A673 (cell line): ENCODE results near the gene MYLK.

Experiments
- EZH2 ChIP-seq: fragments of 200-600 bp; sonication (generic); IDR thresholded peaks from 2 replicates; pipeline ENCODE4 v1.6.1; 2017; ENCODE audit warnings: borderline replicate concordance, low read depth, mild to moderate bottlenecking, mixed read lengths, antibody characterized with exemption, low read length; ENCODE audit not compliant: poor library complexity, severe bottlenecking
- TF ChIP-seq, protein P1 (sequence below): fragments of 300-800, 200-600 bp; sonication (generic); conservative IDR thresholded peaks from 2 replicates; pipeline ENCODE4 v1.5.1; 2017; ENCODE audit warnings: low read depth, mild to moderate bottlenecking, antibody characterized with exemption, low read length, moderate library complexity, mixed read lengths

DNA sequence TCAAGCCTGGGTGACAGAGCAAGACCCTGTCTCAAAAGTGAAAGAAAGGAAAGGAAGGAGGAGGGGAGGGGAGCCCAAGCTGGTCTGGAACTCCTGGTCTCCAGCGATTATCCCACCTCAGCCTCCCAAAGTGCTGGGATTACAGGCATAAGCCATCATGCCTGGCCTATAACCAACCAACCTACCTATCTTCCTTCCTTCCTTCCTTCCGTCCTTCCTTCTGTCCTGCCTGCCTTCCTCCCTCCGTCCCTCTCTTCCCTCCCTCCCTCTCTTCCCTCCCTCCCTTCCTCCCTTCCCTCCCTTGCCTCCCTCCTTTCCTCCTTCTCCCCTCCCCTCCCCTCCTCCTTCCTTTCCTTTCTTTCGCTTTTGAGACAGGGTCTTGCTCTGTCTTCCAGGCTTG lies 242.6 kb downstream of the MYLK start:
- TF ChIP-seq, protein P1, sequence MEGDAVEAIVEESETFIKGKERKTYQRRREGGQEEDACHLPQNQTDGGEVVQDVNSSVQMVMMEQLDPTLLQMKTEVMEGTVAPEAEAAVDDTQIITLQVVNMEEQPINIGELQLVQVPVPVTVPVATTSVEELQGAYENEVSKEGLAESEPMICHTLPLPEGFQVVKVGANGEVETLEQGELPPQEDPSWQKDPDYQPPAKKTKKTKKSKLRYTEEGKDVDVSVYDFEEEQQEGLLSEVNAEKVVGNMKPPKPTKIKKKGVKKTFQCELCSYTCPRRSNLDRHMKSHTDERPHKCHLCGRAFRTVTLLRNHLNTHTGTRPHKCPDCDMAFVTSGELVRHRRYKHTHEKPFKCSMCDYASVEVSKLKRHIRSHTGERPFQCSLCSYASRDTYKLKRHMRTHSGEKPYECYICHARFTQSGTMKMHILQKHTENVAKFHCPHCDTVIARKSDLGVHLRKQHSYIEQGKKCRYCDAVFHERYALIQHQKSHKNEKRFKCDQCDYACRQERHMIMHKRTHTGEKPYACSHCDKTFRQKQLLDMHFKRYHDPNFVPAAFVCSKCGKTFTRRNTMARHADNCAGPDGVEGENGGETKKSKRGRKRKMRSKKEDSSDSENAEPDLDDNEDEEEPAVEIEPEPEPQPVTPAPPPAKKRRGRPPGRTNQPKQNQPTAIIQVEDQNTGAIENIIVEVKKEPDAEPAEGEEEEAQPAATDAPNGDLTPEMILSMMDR: no peak
- TF ChIP-seq EZH2: no peak
